Osteoblast (primary cell): Measurements from ENCODE around the gene TRANK1. TPM values are rescaled to one million over a fixed set of nuclear protein-coding genes. Genes with fewer than 3 reads are reported as not detected.

Experiments used
- DNase-seq: peaks from one replicate; pipeline ENCODE4 v3.0.0; 2011; ENCODE audit warnings: low spot score, mixed read lengths; ENCODE audit not compliant: insufficient read length; ENCODE audit errors: missing footprints
- H2AFZ ChIP-seq: 2 replicates; pipeline ENCODE4 v1.6.0; 2011; ENCODE audit warnings: mild to moderate bottlenecking, low read length
- H3K27ac ChIP-seq: 2 replicates; pipeline ENCODE4 v1.5.1; 2011; ENCODE audit warnings: mild to moderate bottlenecking, low read depth, low read length, moderate library complexity
- H3K27me3 ChIP-seq: 2 replicates; pipeline ENCODE4 v1.6.0; 2012; ENCODE audit warnings: mild to moderate bottlenecking, control low read depth, inconsistent platforms, low read length, moderate library complexity; ENCODE audit not compliant: insufficient read depth
- H3K36me3 ChIP-seq: 2 replicates; pipeline ENCODE4 v1.5.1; 2011; ENCODE audit warnings: mild to moderate bottlenecking, low read length, control low read depth, moderate library complexity; ENCODE audit not compliant: insufficient read depth
- H3K4me1 ChIP-seq: 2 replicates; pipeline ENCODE4 v1.5.1; 2011; ENCODE audit warnings: mild to moderate bottlenecking, low read length, control low read depth, moderate library complexity; ENCODE audit not compliant: insufficient read depth
- H3K4me2 ChIP-seq: 2 replicates; pipeline ENCODE4 v1.6.0; 2011; ENCODE audit warnings: mild to moderate bottlenecking, low read length; ENCODE audit not compliant: insufficient read depth
- H3K4me3 ChIP-seq: fragments of 200-600 bp; sonication (generic); 3 replicates; pipeline ENCODE4 v1.5.1; 2012; ENCODE audit warnings: mild to moderate bottlenecking, low read length, inconsistent platforms; ENCODE audit not compliant: insufficient read depth
- H3K79me2 ChIP-seq: 2 replicates; pipeline ENCODE4 v1.6.0; 2012; ENCODE audit warnings: mild to moderate bottlenecking, low read length, control low read depth, inconsistent platforms; ENCODE audit not compliant: insufficient read depth
- H3K9me3 ChIP-seq: 2 replicates; pipeline ENCODE4 v1.5.1; 2011; ENCODE audit warnings: low read depth, low read length, control low read depth
- H4K20me1 ChIP-seq: 2 replicates; pipeline ENCODE4 v1.6.0; 2012; ENCODE audit warnings: mild to moderate bottlenecking, low read length, control low read depth; ENCODE audit not compliant: insufficient read depth
- total RNA-seq: library from RNA; depleted of rRNA; stranded (reverse); fragments of >200 nt; gene quantifications from 2 replicates; pipeline ENCODE4 v1.2.3, GENCODE V29; 2012
- TF ChIP-seq, protein P1 (sequence below): IDR thresholded peaks from 2 replicates; pipeline ENCODE4 v1.5.1; 2011; ENCODE audit warnings: mild to moderate bottlenecking, low read depth, low read length, moderate library complexity; ENCODE audit errors: extremely low read depth

Gene TRANK1
- total RNA-seq, 1 donor, result 30.8 TPM

DNA sequence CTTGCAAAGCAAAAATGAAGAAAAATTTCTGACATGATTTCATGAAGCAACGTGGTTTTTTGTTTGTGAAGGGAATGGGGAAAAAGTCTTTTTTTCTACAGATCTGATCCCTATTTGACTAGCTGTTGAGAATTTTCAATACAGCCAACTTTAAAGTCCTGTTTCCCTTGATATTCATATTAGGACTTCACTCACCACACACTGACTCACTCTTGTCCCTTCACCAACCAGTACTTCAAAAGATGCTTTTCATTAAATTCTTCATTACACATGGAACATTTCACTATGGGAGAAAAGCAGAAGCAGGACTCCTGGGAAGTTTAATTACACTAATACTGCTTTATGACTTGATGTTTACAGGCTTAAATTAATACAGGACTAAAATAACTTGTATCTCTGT lies 16.6 kb downstream of the TRANK1 start:
- Histone ChIP-seq H3K79me2 (peaks cover 7% of the 10 kb centered on the region), H3K36me3 (no peaks in the 10 kb centered on the region), H2AFZ (no peak overlapping the region), H4K20me1 (no peaks in the 10 kb centered on the region), H3K4me1 (peaks cover 5% of the 10 kb centered on the region), H3K27ac (no peak overlapping the region), H3K4me3 (no peak overlapping the region), H3K9me3 (no peaks in the 10 kb centered on the region), H3K27me3 (no peaks in the 10 kb centered on the region), H3K4me2 (no peak overlapping the region)
- DNase-seq, result no peak
- TF ChIP-seq, protein P1, sequence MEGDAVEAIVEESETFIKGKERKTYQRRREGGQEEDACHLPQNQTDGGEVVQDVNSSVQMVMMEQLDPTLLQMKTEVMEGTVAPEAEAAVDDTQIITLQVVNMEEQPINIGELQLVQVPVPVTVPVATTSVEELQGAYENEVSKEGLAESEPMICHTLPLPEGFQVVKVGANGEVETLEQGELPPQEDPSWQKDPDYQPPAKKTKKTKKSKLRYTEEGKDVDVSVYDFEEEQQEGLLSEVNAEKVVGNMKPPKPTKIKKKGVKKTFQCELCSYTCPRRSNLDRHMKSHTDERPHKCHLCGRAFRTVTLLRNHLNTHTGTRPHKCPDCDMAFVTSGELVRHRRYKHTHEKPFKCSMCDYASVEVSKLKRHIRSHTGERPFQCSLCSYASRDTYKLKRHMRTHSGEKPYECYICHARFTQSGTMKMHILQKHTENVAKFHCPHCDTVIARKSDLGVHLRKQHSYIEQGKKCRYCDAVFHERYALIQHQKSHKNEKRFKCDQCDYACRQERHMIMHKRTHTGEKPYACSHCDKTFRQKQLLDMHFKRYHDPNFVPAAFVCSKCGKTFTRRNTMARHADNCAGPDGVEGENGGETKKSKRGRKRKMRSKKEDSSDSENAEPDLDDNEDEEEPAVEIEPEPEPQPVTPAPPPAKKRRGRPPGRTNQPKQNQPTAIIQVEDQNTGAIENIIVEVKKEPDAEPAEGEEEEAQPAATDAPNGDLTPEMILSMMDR, result no peak

GRCh38 chr3:36926292-36926897 lies 18.5 kb downstream of the TRANK1 start:
- Histone ChIP-seq H2AFZ (no peak overlapping the region), H3K27me3 (no peaks in the 10 kb centered on the region), H3K36me3 (no peaks in the 10 kb centered on the region), H3K9me3 (peaks cover under 1% of the 10 kb centered on the region), H3K4me1 (no peaks in the 10 kb centered on the region), H4K20me1 (no peaks in the 10 kb centered on the region), H3K4me3 (no peak overlapping the region), H3K4me2 (no peak overlapping the region), H3K79me2 (no peaks in the 10 kb centered on the region), H3K27ac (no peak overlapping the region)
- DNase-seq, result no peak
- TF ChIP-seq, protein P1, result no peak

GRCh38 chr3:36924744-36925521 lies 19.9 kb downstream of the TRANK1 start:
- no peak overlapping the region for H3K4me2 ChIP-seq
- no peak overlapping the region for H3K4me3 ChIP-seq
- H3K27ac ChIP-seq, result no peak overlapping the region
- no peak for DNase-seq
- H4K20me1 ChIP-seq, result no peaks in the 10 kb centered on the region
- peaks cover 3% of the 10 kb centered on the region for H3K9me3 ChIP-seq
- no peaks in the 10 kb centered on the region for H3K27me3 ChIP-seq
- TF ChIP-seq, protein P1, result no peak
- H3K79me2 ChIP-seq, result no peaks in the 10 kb centered on the region
- H3K4me1 ChIP-seq, result no peaks in the 10 kb centered on the region
- H2AFZ ChIP-seq, result no peak overlapping the region
- no peaks in the 10 kb centered on the region for H3K36me3 ChIP-seq

DNA sequence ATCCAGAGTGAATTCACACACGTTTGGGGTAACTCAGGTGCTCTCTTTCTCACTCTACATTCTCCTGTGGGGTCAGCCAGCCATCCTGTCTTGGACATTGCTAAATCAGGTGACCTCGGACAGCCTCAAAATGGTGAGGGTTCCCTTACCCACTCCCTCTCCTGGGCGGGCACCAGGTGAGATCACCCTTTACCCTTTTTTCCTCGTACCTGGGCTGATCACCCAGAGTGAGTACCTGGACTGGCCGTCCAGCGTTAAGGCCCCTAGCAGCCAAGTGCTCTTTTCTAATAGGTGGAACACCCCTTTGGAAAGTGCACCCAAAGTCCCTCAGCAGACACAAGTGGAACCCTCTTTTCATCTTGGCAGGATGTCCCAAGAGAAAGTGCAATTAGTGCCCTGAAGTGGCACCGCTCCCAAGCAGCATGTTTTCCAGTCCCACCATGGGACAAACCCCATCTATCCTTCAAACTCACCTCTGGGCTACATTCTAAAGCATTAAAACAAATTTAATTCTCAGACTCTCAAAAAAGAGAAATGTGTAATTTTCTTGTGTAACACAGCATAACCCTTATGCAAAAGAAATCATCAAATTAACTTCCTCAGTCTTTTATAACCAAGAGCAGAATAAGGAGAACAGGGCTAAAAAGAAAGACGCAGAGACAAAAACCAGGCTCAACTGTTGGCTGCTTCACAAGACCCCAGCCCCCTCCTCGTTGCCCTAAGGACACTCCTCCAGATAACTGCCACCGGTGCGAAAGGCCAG lies 20.7 kb downstream of the TRANK1 start:
- Histone ChIP-seq H3K9me3 (peaks cover 3% of the 10 kb centered on the region), H3K4me2 (no peak overlapping the region), H3K36me3 (no peaks in the 10 kb centered on the region), H2AFZ (no peak overlapping the region), H3K79me2 (no peaks in the 10 kb centered on the region), H3K27ac (no peak overlapping the region), H3K27me3 (no peaks in the 10 kb centered on the region), H3K4me3 (no peak overlapping the region), H3K4me1 (no peaks in the 10 kb centered on the region), H4K20me1 (no peaks in the 10 kb centered on the region)
- TF ChIP-seq, protein P1, result no peak
- no peak for DNase-seq
